ENCODE results near the gene RPS6KA2. TPM values are rescaled to one million over a fixed set of nuclear protein-coding genes. Genes with fewer than 3 reads are reported as not detected.

RPS6KA2 gene
- 32.4 and 43.7 TPM in 2 replicates for total RNA-seq (2014; rRNA removed)
- polyA plus RNA-seq (2012), result 23.1 TPM

GRCh38 chr6:166627033-166627874 is at the start of gene RPS6KA2:
Gene RPS6KA2 (minus strand): TSS chr6:166627251. CDS start chr6:166627019, 232 bp downstream.
- peak; percentile 99 for DNase-seq (ENCODE audit: low read depth)

DNA sequence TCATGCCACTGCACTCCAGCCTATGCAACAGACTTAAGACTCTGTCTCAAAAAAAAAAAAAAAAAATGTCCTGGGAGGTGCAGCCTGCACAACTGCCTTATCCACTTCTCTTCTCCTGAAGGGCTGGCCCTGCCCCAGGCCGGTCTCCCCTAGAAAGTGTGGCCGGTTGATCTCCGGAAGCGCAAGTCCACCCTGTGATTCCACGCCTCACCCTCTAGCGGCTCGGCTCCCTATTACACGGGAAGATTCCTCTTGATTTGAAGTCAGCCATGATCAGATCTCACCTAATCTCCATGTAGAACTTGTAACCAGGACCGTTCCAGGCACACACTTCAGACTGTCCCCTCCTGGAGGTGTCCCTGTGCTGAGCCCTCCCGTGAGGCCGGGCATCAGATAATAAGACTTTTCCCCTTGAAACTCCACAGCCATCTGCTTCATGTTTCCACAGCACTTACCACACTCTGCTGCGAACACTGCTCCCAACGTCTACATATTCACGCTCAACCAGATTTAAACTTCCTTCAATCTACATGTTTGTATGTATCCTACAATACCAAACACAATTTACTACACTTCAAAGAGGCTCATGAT is 49.3 kb upstream of the RPS6KA2 start:
- DNase-seq (ENCODE audit: low read depth), result no peak

- no peak for DNase-seq (ENCODE audit: low read depth)
These were observed 48.7 kb upstream of the RPS6KA2 start for GRCh38 chr6:166675736-166676135.

- DNase-seq (ENCODE audit: low read depth), result no peak
These were observed 46.3 kb upstream of the RPS6KA2 start for GRCh38 chr6:166673309-166673708.

- DNase-seq (ENCODE audit: low read depth), result no peak
These were observed 45.7 kb upstream of the RPS6KA2 start for GRCh38 chr6:166672624-166673206.

- DNase-seq (ENCODE audit: low read depth), result no peak
These were observed 45.1 kb upstream of the RPS6KA2 start for GRCh38 chr6:166672146-166672545.

DNA sequence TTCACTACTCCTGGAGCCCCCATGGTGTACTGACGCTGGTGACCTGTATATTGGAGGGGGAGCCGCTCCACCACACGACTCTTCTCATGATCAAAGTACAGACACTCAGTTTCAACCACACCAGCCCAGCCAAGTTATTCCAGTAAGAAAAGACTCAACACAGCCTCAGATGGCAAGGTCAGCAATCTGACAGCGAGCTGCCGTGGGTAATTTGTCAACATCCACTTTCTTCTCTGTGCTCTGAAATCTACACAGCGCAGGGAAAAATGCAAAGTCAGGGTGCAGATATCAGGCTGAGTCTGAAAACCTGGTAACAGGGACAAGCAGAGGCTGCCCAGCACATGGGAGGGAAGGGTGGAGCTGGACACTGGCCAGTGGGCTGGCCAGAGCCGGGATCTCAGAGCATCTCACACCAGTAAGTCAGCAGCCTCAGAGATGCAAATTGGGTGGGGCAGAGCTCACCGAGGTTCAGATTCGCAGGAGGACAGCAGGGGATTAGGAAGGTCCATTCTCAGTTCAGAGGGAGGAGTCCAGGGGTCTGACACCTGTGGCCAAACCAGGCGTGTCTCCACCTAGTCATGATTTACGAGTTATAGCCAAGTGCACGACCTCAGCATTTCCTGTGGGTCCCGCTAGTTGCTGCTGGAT is 44.5 kb upstream of the RPS6KA2 start:
- no peak for DNase-seq (ENCODE audit: low read depth)

- DNase-seq (ENCODE audit: low read depth), result no peak
These were observed 43.8 kb upstream of the RPS6KA2 start for GRCh38 chr6:166670894-166671293.

DNA sequence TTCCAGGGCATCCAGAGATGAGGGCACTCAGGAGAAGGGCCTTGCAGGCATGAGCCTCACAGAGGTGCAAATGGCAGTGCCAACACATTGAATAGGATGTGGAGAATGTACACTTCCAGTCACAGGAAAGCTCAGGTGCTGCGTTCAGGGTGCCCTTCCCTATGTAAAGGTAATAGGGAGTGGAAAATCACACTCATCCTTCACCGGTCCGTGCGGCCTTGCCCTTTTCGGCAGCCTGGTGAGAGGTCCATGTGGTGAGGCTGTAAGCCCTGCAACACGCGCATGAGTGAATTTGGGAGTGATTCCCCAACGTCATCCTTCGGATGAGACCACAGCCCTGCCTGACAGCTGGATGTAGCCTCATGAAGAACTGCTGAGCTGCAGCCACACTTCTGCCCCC is 43.0 kb upstream of the RPS6KA2 start:
- no peak for DNase-seq (ENCODE audit: low read depth)

DNA sequence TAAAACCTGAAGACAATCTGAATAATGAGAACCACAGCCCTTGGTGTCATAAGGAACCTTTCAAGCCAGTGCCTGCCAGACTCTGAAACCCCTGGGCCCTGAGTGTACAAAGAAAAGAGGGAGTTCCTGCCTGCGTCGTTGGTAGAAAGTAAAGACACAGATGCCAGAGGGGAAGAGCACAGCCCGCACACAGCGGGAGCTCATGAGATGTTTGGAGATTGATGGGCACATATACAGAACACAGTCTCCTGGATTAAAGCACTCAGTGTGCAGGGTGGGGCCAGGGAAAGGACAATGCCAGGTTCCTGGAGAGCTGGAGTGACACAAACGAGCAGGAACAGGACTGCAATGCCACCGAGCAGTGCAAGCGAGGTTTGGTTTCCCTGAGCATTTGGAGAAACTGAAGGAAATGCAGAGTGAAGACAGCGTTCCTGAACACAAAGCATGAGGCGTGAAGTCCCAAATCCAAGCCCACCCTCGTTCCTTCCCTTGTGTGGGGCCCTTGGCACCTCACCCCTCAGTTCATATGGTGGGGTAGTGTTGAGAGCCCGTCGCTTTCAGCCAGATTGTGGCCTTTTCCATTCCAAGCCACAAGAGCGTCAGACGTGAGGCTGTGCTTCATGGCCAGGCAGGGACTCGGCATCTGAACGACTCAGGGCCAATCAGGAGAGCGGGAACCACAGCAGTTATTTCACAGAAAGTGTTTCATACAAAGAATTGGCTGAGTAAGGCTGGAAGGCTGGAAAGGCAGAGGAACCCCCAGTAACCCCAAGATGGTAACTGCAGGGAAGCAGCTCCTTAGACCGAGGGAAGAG is 41.0 kb upstream of the RPS6KA2 start:
- no peak for DNase-seq (ENCODE audit: low read depth)

GRCh38 chr6:166664135-166664534 is 37.1 kb upstream of the RPS6KA2 start:
- DNase-seq (ENCODE audit: low read depth), result no peak

GRCh38 chr6:166663568-166663967 is 36.5 kb upstream of the RPS6KA2 start:
- no peak for DNase-seq (ENCODE audit: low read depth)

DNA sequence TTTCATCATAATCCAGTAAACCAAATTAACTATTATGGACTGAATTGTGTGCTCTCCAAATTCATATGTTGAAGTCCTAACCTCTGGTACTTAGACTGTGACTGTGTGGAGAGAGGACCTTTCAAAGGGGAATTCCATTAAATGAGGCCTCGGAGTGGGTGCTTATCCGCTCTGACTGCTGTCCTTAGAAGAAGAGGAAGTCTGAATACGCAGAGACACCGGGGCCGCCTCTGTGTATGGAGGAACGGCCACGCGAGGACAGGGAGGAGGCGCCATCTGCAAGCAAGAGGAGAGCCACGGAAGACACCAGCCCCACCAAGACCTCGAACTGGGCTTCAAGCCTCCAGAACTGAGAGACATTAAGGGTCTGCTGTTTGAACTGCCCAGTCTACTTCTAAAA is 35.6 kb upstream of the RPS6KA2 start:
- no peak for DNase-seq (ENCODE audit: low read depth)

GRCh38 chr6:166661327-166662085 is 34.5 kb upstream of the RPS6KA2 start:
- DNase-seq (ENCODE audit: low read depth), result no peak

- no peak for DNase-seq (ENCODE audit: low read depth)
These were observed 33.2 kb upstream of the RPS6KA2 start for GRCh38 chr6:166660157-166660688.

DNA sequence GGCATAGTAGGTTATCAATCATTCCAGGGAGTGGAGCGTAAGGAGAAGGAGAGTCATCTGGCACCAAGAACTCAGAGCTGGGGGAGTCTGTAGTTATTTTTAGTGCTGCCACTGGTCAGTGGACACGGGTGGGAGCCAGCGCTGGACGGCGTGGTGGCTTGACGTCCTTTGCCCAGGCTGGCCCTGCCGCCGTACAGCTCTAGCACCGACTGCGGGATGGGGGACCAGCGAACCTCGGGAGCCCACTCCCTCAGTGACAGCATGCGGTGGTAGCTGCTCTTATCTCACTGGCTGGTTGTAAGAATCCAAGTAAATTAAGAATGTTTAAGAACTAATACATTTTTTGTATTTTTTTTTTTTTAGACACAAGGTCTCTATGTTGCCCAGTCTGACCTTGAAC is 32.5 kb upstream of the RPS6KA2 start:
- no peak for DNase-seq (ENCODE audit: low read depth)

DNA sequence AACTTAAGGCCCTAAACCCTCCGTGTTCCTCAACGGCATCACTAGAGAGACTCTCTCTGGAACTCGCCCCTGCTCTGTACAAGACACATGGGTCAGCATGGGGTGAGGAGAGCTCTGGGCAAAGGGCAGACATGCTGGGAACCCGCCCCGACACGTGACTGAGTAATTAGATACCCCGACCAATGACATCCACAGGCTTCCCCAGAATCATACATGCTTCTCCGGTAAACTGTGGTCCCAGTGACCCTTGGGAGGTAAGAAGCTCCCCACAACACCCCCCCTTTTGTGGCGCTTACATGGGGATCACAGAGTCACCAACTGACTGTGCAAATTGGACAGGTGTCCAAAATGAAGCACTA is 31.7 kb upstream of the RPS6KA2 start:
- DNase-seq (ENCODE audit: low read depth), result peak; percentile 3

DNA sequence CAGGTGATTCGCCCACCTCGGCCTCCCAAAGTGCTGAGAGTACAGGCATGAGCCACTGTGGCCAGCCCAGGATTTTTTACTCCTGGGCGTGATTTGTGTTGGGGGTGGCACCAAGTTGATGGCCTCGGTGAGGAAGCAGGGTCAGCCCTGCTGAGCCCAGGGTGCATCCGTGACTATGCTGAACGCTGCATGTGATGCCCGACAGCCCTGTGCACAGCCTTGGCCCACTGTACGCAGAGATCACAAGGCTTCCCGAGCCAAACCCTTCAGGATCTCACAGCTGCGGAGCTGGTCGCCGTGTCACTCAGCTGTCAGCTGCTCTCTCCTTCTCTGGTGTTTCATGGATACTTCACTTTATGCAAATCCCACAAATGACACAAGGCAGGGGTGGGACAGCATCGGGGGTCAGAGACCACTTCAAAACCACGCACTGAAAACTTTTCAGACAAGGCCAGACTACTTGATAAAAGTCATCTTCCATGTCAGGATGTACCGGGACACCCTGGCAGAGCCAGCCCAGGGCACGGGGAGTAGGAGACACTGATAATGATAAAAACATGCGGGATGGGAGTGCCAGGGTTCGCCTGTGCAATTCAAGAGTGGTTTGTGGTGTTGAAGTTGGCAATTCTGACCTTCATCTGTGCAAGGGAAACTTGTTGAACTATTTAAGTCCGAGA is 31.2 kb upstream of the RPS6KA2 start:
- DNase-seq (ENCODE audit: low read depth), result no peak

DNA sequence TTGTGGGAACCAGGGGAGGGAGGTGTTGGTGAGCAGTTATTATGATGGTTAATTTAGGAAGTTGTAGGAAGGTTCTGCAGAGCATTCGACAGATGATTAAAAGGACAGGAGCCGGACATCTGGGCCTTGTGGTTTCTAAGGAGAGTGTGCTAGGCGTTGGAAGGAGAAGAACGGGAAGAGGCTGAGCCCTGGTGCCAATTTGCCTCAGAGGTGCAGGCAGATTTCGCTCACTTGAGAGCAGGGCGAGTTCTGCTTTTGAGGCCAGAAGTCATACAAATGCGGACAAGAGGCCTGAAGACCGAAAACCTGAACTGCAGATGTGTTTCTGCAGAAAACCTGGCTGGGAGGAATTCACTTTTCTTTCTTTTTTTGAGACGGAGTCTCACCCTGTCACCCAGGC is 30.5 kb upstream of the RPS6KA2 start:
- DNase-seq (ENCODE audit: low read depth), result no peak
